K562 (cell line): Measurements from ENCODE around the gene BTF3L4. TPM values are rescaled to one million over a fixed set of nuclear protein-coding genes. Genes with fewer than 3 reads are reported as not detected.

Source experiments
- BRCA1 ChIP-seq, 2 experiments: fragments of 450-650 bp in 1 of 2; sonication (generic) in 1 of 2; formaldehyde crosslinking in 1 of 2; IDR thresholded peaks; 2 replicates each; pipeline versions ENCODE4 v1.5.0 to v1.6.1; 2017 to 2020; ENCODE audit warnings: mild to moderate bottlenecking in 1 of 2, missing genetic modification reagents in 1 of 2
- FOS ChIP-seq: IDR thresholded peaks from 3 replicates; pipeline ENCODE4 v1.6.1; 2011; ENCODE audit not compliant: insufficient read length; ENCODE audit errors: extremely low read depth
- LEF1 ChIP-seq: fragments of 450-650 bp; IDR thresholded peaks from 2 replicates; pipeline ENCODE4 v1.6.1; 2016; ENCODE audit warnings: mild to moderate bottlenecking
- PTBP1 ChIP-seq: fragments of 200-400 bp; formaldehyde crosslinking; IDR thresholded peaks from 2 replicates; pipeline ENCODE4 v1.6.1; 2017; ENCODE audit warnings: low read depth, low read length
- PTTG1 ChIP-seq: fragments of 450-650 bp; IDR thresholded peaks from 2 replicates; pipeline ENCODE4 v1.6.1; 2016; ENCODE audit warnings: low read depth, mild to moderate bottlenecking, missing genetic modification characterization, missing compliant biosample characterization
- RBM15 ChIP-seq: fragments of 200-400 bp; formaldehyde crosslinking; IDR thresholded peaks from 2 replicates; pipeline ENCODE4 v1.6.1; 2018; ENCODE audit warnings: mild to moderate bottlenecking, low read length, moderate library complexity; ENCODE audit not compliant: insufficient read depth
- TSC22D4 ChIP-seq: fragments of 450-650 bp; IDR thresholded peaks from 2 replicates; pipeline ENCODE4 v1.6.1; 2016; ENCODE audit warnings: missing genetic modification characterization, missing biosample characterization, control low read depth
- ZBTB5 ChIP-seq: fragments of 450-650 bp; IDR thresholded peaks from 2 replicates; pipeline ENCODE4 v1.6.1; 2017; ENCODE audit warnings: antibody characterized with exemption
- ZNF212 ChIP-seq: fragments of 450-650 bp; formaldehyde crosslinking; IDR thresholded peaks from 2 replicates; pipeline ENCODE4 v1.4.0; 2020; ENCODE audit warnings: mild to moderate bottlenecking
- ZNF318 ChIP-seq, 2 experiments: fragments of 450-650 bp; IDR thresholded peaks; 2 replicates each; pipeline ENCODE4 v1.6.1; 2016; ENCODE audit warnings: mild to moderate bottlenecking in 2 of 2, borderline replicate concordance in 1 of 2, low read depth in 1 of 2, moderate library complexity in 1 of 2
- ZNF707 ChIP-seq: fragments of 250-450 bp; sonication (Bioruptor Pico); conservative IDR thresholded peaks from 2 replicates; pipeline ENCODE4 v1.8.0; 2022; ENCODE audit warnings: inconsistent platforms, mild to moderate bottlenecking, moderate library complexity
- ZNF717 ChIP-seq: fragments of 250-450 bp; sonication (Bioruptor Pico); IDR thresholded peaks from 2 replicates; pipeline ENCODE4 v1.5.0; 2021
- polyA plus RNA-seq, 8 experiments: library from polyadenylated mRNA; depleted of rRNA in 4 of 8; stranded (reverse) in 5 of 8; unstranded in 3 of 8; fragments of >200 nt; fragmentation: Nextera tagmentation in 2 of 8; fragmentation: Illumina TruSeq in 1 of 8; extraction: Ambion mirVana in 2 of 8; extraction: Trizol in 1 of 8; gene quantifications; 2 replicates each; pipeline versions ENCODE4 v1.2.1 to v1.2.3, GENCODE V29; 2011 to 2014; ENCODE audit warnings: inconsistent platforms in 1 of 8, missing spikeins in 1 of 8
- total RNA-seq, 7 experiments: library from RNA; depleted of rRNA in 6 of 7; stranded (reverse); fragments of >200 nt in 6 of 7; fragmentation: Illumina TruSeq in 2 of 7; extraction: Trizol in 2 of 7; gene quantifications; 2 replicates each; pipeline versions ENCODE4 v1.2.1 to v1.2.3, GENCODE V29; 2011 to 2021; ENCODE audit warnings: low replicate concordance in 1 of 7

BTF3L4 gene
- total and polyA plus RNA-seq, 9 of the 15 experiments (the other 6 are each of a cell fraction or from before 2014, with no cell fraction given): 40.1 to 106 (median 88.8) TPM

GRCh38 chr1:52055066-52055865, 829 bp upstream of the BTF3L4 start, which contains the start of gene TXNDC12 (continued):
- peak; percentile 94 for TF ChIP-seq ZBTB5
- no peak for TF ChIP-seq RBM15
- TF ChIP-seq ZNF707 (CRISPR knock-in tag): no peak
- no peak for TF ChIP-seq ZNF717 (CRISPR knock-in tag)
- TF ChIP-seq PTTG1: no peak
- no peak for TF ChIP-seq FOS
- no peak for TF ChIP-seq BRCA1 (IDR thresholded peaks at IDR 0.05)
- TF ChIP-seq BRCA1 (CRISPR knock-in tag; IDR thresholded peaks at IDR 0.05): no peak
- TF ChIP-seq TSC22D4 (tag): no peak
- TF ChIP-seq ZNF212: no peak
- peak; percentile 77 for TF ChIP-seq LEF1
- TF ChIP-seq PTBP1: no peak
- peak; percentile 74 to 90; a peak in 3 of 4 replicates for TF ChIP-seq ZNF318 (IDR thresholded peaks at IDR 0.05; ENCODE audit: borderline replicate concordance in 1 of 2, low read depth in 1 of 2)
